Measurements from ENCODE around the gene PLEKHA6. TPM values are rescaled to one million over a fixed set of nuclear protein-coding genes. Genes with fewer than 3 reads are reported as not detected.

The PLEKHA6 gene
- total and polyA plus RNA-seq, 2 of the 8 experiments (the other 6 are each of a cell fraction or from before 2014, with no cell fraction given): 4.8 to 20.2 TPM

- TF ChIP-seq TEAD4 (IDR thresholded peaks at IDR 0.05; ENCODE audit: low read depth, low read length) (no peak), FOSL1 (IDR thresholded peaks at IDR 0.05; ENCODE audit: insufficient read depth, low read depth, low read length) (no peak), HDAC2 (IDR thresholded peaks at IDR 0.05; ENCODE audit: borderline replicate concordance in 1 of 2, low read depth in 2 of 2, low read length in 2 of 2) (no peak), CTBP2 (IDR thresholded peaks at IDR 0.05; ENCODE audit: borderline replicate concordance, insufficient read depth, insufficient read length, low read length) (no peak), ASH2L (IDR thresholded peaks at IDR 0.05; ENCODE audit: low read length) (no peak), TAF1 (IDR thresholded peaks at IDR 0.05; ENCODE audit: low read depth, low read length) (no peak)
- Histone ChIP-seq H3K9me3 (ENCODE audit: insufficient read depth in 2 of 2, low read depth in 1 of 2, low read length in 1 of 2) (no peaks in the 10 kb centered on the region; a peak in 1 of 4 replicates), H2BK12ac (ENCODE audit: low read depth, low read length) (no peak overlapping the region), H2BK15ac (ENCODE audit: low read length) (no peak overlapping the region), H3K4me2 (ENCODE audit: insufficient read depth in 1 of 2, low read depth in 2 of 2, low read length in 2 of 2) (no peak overlapping the region), H2BK20ac (ENCODE audit: low read length) (no peak overlapping the region), H3K4me1 (replicated peaks in 1 of 4; ENCODE audit: control insufficient read depth in 3 of 4, insufficient read depth in 4 of 4, low read length in 3 of 4) (peaks cover 4 to 17% (median 9%) of the 10 kb centered on the region in 4 experiments), H3K23ac (ENCODE audit: insufficient read length) (no peak overlapping the region), H4K8ac (ENCODE audit: extremely low read depth, insufficient read depth, low read length) (no peak overlapping the region), H3K14ac (ENCODE audit: insufficient read length) (no peak overlapping the region), H3K27me3 (replicated peaks in 1 of 4; ENCODE audit: control insufficient read depth in 3 of 4, extremely low read depth in 1 of 4, insufficient read depth in 3 of 4, low read length in 3 of 4) (no peaks in the 10 kb centered on the region; a peak in 1 of 7 replicates), H3K79me2 (ENCODE audit: control insufficient read depth in 1 of 2, insufficient read depth in 2 of 2, low read length in 2 of 2) (no peaks in the 10 kb centered on the region), H3K79me1 (ENCODE audit: low read depth, low read length) (no peaks in the 10 kb centered on the region), H3K18ac (ENCODE audit: extremely low read depth, low read length) (no peak overlapping the region), H3K23me2 (ENCODE audit: low read depth, low read length) (no peaks in the 10 kb centered on the region; the same call in 1 of the 2 replicates), H4K20me1 (replicated peaks in 1 of 2; ENCODE audit: control insufficient read depth in 1 of 2, insufficient read depth in 2 of 2, low read length in 2 of 2) (no peaks in the 10 kb centered on the region), H2AK5ac (ENCODE audit: low read depth, low read length) (no peak overlapping the region), H3K4ac (replicated peaks; ENCODE audit: insufficient read length, low read depth, low read length) (no peak overlapping the region), H2BK5ac (ENCODE audit: low read depth, low read length) (no peak overlapping the region), H3K9ac (replicated peaks in 1 of 4; ENCODE audit: extremely low read depth in 1 of 4, low read depth in 3 of 4, low read length in 3 of 4) (no peak overlapping the region), H3K4me3 (ENCODE audit: extremely low read depth in 1 of 4, insufficient read depth in 2 of 4, low read depth in 3 of 4, low read length in 4 of 4) (no peak overlapping the region), H2BK120ac (replicated peaks; ENCODE audit: low read depth, low read length) (no peak overlapping the region), H2AFZ (ENCODE audit: low read length) (no peak overlapping the region), H4K91ac (replicated peaks; ENCODE audit: insufficient read length, low read length) (no peak overlapping the region), H3K27ac (ENCODE audit: low read depth, low read length) (no peak overlapping the region), H3K36me3 (ENCODE audit: control insufficient read depth in 2 of 4, insufficient read depth in 4 of 4, low read length in 3 of 4) (no peaks in the 10 kb centered on the region), H3K56ac (replicated peaks; ENCODE audit: insufficient read length, low read depth, low read length) (no peak overlapping the region), H4K5ac (ENCODE audit: insufficient read length, low read depth, low read length) (no peak overlapping the region)
- FAIRE-seq (no peak), DNase-seq (ENCODE audit: low read depth in 1 of 2, low spot score in 2 of 2) (no peak)
- CTCF ChIA-PET (ENCODE audit: partially characterized antibody): interaction anchor here (0.7 to 21.6 kb wide), 2 partner anchors 23 to 42 kb away, joined by 3 to 175 read pairs; partner anchors contain the start of gene PLEKHA6
- WGBS, 2 experiments (ENCODE audit: extremely low coverage in 1 of 2, insufficient coverage in 1 of 2, insufficient read length in 1 of 2, insufficient replicate concordance in 2 of 2, low coverage in 1 of 2, low lambda C conversion rate in 2 of 2, missing lambda C conversion rate in 1 of 2): 89% methylated on average over 5 of the region's 5 CpGs; no CpG with 5 or more reads in 1 of the 2 experiments
- POLR2A ChIA-PET (ENCODE audit: partially characterized antibody): no interaction called here
Observed at GRCh38 chr1:204318324-204318723, 41.4 kb downstream of the PLEKHA6 start.
